Stimulated activated CD4-positive, alpha-beta T cell treated with anti-CD3 and anti-CD28 coated beads, Interleukin-1b, Interleukin-23, amount 100 ng/mL, for 24 hours (primary cell): ENCODE measurements around the gene IRF2BPL.
A peak's percentile ranks its signal among the peaks of the same experiment; 100 is the strongest.

ENCODE experiments used
- DNase-seq, 4 experiments: peaks; one replicate each; pipeline ENCODE4 v3.0.0-alpha.2; 2020; ENCODE audit warnings: low read depth in 4 of 4, low spot score in 1 of 4

IRF2BPL gene

GRCh38 chr14:77055306-77055705, 26.8 kb upstream of the IRF2BPL start:
- no peak for DNase-seq

DNA sequence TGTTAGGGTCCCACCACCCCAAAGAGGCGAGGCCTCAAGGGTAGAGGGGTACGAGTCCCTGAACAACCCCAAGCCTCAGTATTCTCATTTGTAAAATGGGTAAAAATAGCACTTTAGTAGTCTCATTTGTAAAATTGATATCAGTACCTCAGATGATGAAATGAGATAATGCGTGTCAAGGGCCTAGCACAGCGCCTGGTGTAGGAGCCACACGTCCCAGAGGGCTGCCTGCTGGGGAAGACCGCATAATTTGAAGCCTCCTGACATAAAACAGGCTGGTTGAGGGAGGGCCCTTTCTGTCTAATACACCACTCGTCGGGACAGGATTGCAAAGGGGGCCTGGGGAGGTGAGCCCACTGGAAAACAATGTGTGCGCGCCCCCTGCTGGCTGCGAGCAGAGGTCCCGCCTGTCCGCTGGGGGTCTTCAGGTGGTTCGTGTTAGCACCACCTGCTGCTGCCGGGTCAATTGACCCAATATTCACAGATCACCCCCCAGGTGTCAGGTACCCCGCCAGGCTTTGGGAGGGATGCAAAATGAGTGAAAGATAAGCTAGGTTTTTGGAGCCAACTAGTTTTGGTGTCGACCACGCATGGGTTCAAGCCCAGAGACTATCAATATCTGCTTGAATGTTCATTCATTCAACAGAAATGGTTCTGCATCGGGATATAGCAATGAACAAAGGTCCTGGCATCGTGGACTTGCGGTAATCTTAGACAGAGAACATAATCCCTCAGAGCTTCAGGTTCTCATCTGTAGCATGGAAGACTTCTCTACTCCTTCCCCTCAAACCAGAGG, 24.7 kb upstream of the IRF2BPL start:
- peak in 3 of 4 experiments; percentile 63 to 70 (median 67) for DNase-seq

DNA sequence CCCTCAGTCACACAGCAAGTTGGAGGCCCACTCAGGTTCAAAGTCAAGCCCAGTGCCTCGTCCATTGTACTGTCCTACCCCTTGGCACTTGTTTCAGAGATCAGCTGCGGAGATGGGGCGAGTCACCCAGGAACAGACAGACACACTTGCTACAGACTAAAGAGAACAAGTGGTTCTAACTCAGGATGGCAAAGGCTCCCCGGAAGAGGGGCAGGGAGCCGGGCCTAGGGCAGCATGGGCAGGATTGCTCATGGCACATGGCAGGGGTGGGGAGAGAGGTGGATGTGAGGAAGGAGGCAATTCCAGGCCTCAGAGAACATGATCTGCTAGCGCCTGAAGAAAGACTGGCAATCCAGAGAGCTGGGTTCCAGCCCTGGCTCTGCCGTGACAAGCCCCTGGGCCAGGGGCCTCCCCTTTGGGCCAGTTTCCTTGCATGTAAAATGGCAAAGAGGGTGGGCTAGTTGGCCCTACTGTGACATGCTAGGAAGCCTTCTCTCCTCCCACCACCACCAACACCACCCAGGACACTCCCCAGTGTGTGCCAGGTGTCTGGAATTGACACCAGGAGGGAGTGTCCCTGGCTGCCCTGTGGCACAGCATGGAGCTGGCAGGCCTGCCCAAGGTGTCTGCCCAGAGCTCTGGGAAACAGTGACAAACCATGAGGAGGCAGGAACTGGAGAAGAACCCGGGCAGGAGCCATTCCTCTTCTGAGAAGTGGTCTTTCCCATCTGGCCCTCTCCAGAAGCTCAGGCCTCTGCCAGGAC, 24.0 kb upstream of the IRF2BPL start:
- DNase-seq, result no peak

DNA sequence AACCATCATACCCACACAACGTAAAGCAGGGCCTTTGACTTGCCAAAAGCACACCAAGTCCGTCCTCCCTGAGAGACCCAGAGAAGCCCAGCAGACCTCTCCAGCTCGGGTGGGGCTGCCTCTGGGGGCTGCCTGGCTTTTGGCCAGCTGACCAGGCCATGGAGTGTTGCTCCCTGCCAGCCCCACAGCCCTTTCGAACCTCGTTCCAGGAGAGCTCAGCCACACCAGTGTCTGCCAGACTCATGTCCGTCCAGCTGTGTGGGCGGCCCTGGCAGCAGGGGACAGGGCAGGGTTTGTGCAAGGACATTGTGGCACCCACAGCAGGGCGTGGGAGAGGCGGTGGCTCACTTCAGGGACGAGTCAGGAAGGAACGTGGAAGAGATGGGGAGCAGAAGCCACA, 22.6 kb upstream of the IRF2BPL start:
- no peak for DNase-seq

- no peak for DNase-seq
Measured at GRCh38 chr14:77046721-77047120, 18.2 kb upstream of the IRF2BPL start.

GRCh38 chr14:77045238-77046162, 17.0 kb upstream of the IRF2BPL start:
- no peak for DNase-seq

GRCh38 chr14:77044783-77045237, 16.3 kb upstream of the IRF2BPL start:
- DNase-seq, result no peak

DNA sequence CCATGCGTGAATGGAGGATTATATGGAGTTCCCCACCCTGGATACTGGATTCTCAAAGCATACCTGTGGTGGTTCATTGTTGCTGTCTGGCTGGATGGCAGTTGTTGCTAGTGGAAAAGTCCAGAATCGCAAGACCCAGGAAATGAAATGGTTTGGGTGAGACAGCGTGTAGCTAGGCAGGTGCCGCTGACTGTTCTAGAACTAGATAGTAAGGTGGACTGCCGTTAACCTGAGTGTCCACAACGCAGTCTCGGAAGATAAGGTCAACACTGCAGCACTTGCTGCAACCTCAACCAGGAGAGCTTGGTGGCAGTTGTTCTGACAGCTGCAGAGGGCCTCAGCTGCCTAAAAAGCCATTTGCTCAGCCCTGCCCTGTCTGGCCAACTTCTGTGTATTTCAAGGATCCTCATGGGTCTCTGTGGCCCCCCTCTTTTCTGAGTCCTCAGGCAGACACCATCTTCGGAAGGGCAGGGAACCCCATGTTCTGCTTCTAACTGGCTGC, 15.5 kb upstream of the IRF2BPL start:
- DNase-seq, result no peak

GRCh38 chr14:77043177-77043983, 14.9 kb upstream of the IRF2BPL start:
- DNase-seq, result no peak

DNA sequence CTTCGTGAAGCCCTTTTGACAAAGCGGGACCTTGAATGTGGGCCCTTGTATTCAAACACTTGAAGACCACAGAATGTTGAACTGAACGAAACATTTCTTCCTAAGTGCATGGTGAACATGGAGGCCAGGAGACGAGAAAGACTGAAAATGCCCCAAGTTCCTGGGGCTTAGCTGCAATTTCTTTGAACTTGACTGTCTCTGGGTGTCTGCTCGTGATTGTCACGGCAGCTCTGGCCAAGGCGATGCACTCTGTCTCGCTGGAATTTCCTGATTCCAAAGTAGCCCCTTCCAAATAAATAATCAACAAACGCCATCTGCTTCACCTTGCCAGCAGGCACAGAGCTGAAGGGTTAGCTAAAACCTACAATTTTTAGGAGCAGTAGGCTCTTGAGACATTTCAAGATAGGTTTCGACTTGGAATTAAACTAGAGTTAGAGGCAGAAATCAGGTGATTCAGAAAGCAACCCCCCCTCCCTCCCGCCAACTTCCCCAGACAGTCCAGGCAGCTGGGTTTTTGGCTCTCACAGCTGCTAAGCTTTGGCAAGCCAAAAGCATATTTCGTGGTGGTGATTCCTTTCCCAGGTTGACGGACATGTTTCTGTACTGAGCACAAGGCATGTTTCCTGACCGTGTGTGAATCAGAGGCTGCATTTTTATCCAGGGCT, 13.5 kb upstream of the IRF2BPL start:
- no peak for DNase-seq

- no peak for DNase-seq
Measured at GRCh38 chr14:77040741-77041653, 12.5 kb upstream of the IRF2BPL start.

DNA sequence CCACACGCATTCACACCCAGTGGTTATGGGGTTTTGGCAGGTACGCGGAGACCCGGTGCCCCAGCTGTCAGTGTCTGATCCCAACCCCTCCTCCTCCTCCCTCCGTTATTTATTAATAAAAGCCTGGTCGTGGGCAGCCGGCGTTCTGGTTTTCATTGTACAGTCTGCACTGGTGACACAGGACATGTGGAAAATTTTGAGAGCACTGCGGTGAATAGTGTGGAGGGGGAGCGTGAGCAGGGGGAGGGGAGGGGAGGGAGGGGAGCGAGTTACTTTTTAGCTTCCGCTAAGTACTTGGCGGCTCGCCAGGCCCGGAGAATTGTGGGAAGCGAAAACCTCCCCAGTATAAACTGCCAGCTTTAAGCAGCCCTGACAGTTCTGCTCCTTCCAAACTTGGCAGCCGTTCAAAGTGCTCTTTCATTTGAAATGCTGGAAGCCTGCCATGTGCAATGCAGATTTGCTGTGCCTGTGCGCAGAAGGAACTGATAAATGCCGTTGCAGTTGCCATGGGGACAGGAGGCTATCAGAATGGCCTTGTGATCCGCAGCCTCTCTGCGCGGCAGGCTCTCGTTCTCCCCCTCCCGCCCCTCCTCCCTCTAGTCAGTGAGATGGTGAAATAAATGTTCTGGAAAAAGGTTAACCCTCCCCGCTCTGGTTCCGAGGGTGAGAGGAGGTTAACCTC, 11.7 kb upstream of the IRF2BPL start:
- DNase-seq, result peak; percentile 88 to 95 (median 92)

- no peak for DNase-seq
Measured at GRCh38 chr14:77039285-77040058, 11.0 kb upstream of the IRF2BPL start.

DNA sequence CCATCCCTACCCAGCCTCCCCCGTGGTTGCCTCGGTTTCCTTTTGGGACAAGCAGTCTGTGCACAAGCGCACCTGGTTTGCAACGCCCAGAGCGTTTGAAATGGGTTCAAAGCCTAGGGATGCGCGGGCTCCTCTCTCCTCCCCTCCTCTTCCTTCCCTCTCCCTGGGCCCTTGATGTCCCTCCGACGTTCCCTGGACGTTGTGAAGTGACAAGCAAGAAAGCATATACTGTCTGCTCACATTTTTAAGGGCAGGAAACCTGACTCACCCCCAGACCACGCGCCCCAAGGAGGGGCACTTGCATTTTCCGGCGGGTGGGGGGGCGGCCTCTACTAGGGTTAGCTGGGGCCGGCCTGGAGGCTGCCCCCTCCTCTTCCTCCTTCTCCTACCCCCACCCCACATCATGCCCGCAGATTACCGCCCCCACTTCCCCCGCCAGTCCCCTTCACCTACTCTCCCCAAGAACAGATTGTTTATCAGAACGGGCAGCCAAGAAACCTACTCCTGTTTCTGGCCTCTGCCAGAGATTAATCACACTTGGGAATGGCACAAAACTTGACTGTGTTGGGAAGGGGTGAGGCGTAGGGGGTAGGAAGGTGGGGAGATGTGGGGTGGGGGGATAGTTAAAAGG, 9.5 kb upstream of the IRF2BPL start:
- DNase-seq, result peak in 1 of 4 experiments; percentile 59

GRCh38 chr14:77037215-77037937, 8.9 kb upstream of the IRF2BPL start:
- DNase-seq, result no peak
